Testis (tissue), 3 donors: Measurements from ENCODE around the gene FBF1. TPM values are rescaled to one million over a fixed set of nuclear protein-coding genes. Genes with fewer than 3 reads are reported as not detected.

Source experiments
- DNase-seq: peaks from one replicate; pipeline ENCODE4 v3.0.0-alpha.2; 2019
- H3K27ac ChIP-seq, 2 donors: fragments of 200-600 bp; sonication (generic); one replicate each; pipeline ENCODE4 v1.5.1; 2019
- H3K27me3 ChIP-seq: fragments of 200-600 bp; sonication (generic); one replicate; pipeline ENCODE4 v1.5.1; 2019
- H3K36me3 ChIP-seq: fragments of 200-600 bp; sonication (generic); one replicate; pipeline ENCODE4 v1.5.1; 2017; ENCODE audit warnings: low read depth; ENCODE audit errors: missing control alignments
- H3K4me1 ChIP-seq: fragments of 200-600 bp; sonication (generic); one replicate; pipeline ENCODE4 v1.5.1; 2019
- H3K4me3 ChIP-seq, 2 donors: fragments of 200-600 bp; sonication (generic); one replicate each; pipeline ENCODE4 v1.5.1; 2017 to 2019
- H3K9me3 ChIP-seq: fragments of 200-600 bp; sonication (generic); one replicate; pipeline ENCODE4 v1.5.1; 2017
- POLR2A ChIP-seq: fragments of 450-650 bp; IDR thresholded peaks from one replicate; pipeline ENCODE4 v1.6.1; 2017; ENCODE audit warnings: antibody characterized with exemption, mild to moderate bottlenecking, moderate library complexity
- WGBS, 2 donors: methylation state at CpG; one replicate each; pipeline ENCODE4 v1.1.5; 2018; 5-methylcytosine and 5-hydroxymethylcytosine counted together
- intact Hi-C: fragments of 100-400 bp; cut with DNase I; formaldehyde crosslinking; loops from one replicate; pipeline ENCODE4 v1.15.1; 2023; ENCODE audit warnings: low total_unique reads
- polyA plus RNA-seq: library from polyadenylated mRNA; stranded (reverse); fragments of 350-450 nt; fragmentation: Illumina TruSeq; extraction: RNeasy Lipid Tissue Mini Kit (QIAGEN cat#74804); gene quantifications from one replicate; pipeline ENCODE4 v1.2.3, GENCODE V29; 2014; ENCODE audit warnings: low read depth, low replicate concordance; ENCODE audit not compliant: insufficient read depth
- total RNA-seq, 2 donors: library from RNA; depleted of rRNA; stranded (reverse); fragments of >200 nt; gene quantifications; one replicate each; pipeline ENCODE4 v1.2.3, GENCODE V29; 2016
- TF ChIP-seq, protein P1 (sequence below), 3 experiments: fragments of 450-650 bp in 2 of 3; fragments of 200-600 bp in 1 of 3; sonication (generic) in 1 of 3; IDR thresholded peaks; one replicate each; pipeline ENCODE4 v1.5.1; 2016 to 2019; ENCODE audit warnings: antibody characterized with exemption in 3 of 3, mild to moderate bottlenecking in 2 of 3, moderate library complexity in 1 of 3

Gene FBF1
- total and polyA plus RNA-seq, 3 donors from 2014 or later: 81.1 to 119 (median 85.4) TPM

DNA sequence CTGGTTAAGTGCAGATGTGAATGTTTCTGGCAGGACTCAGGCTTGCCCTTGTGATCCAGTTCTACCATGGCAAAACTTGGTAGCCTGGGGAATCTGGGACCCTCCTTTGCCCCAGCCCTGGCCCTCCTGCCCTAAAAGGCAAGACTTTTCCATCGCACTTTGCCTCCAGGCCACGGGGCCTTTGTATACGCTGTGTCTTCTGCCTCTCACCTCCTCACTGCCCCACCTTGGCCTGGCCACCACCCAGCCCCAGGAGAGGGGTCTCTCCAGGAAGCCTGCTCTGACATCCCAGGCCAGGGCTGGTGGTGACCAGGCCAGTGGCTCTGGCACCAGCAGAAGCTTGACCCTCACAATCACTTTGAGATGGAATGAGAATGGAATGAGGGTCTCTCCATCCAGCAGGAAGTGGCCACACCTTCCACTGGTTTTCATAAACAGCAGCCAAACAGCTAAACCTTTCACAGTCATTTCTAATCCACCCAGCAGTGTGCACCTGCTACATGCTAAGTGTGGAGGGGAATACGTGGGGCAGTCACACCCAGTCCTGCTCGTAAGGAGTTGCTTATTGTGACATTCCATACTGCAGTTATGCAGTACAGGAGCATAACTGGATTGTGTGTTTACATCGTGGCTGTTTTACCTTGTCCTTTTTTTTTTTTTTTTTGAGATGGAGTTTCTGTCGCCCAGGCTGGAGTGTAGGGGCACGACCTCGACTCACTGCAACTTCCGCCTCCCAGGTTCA is 34.5 kb downstream of the FBF1 start:
- no peak for TF ChIP-seq POLR2A
- TF ChIP-seq, protein P1, sequence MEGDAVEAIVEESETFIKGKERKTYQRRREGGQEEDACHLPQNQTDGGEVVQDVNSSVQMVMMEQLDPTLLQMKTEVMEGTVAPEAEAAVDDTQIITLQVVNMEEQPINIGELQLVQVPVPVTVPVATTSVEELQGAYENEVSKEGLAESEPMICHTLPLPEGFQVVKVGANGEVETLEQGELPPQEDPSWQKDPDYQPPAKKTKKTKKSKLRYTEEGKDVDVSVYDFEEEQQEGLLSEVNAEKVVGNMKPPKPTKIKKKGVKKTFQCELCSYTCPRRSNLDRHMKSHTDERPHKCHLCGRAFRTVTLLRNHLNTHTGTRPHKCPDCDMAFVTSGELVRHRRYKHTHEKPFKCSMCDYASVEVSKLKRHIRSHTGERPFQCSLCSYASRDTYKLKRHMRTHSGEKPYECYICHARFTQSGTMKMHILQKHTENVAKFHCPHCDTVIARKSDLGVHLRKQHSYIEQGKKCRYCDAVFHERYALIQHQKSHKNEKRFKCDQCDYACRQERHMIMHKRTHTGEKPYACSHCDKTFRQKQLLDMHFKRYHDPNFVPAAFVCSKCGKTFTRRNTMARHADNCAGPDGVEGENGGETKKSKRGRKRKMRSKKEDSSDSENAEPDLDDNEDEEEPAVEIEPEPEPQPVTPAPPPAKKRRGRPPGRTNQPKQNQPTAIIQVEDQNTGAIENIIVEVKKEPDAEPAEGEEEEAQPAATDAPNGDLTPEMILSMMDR (IDR thresholded peaks at IDR 0.05): no peak
- intact Hi-C loops: no loop called here
- Histone ChIP-seq H3K4me1 (peaks cover 19% of the 10 kb centered on the region), H3K27ac (no peak overlapping the region), H3K4me3 (no peak overlapping the region), H3K9me3 (no peaks in the 10 kb centered on the region), H3K36me3 (no peaks in the 10 kb centered on the region), H3K27me3 (no peaks in the 10 kb centered on the region)
- WGBS, 2 donors: 77 to 87% methylated on average over 10 of the region's 10 CpGs
- no peak for DNase-seq

DNA sequence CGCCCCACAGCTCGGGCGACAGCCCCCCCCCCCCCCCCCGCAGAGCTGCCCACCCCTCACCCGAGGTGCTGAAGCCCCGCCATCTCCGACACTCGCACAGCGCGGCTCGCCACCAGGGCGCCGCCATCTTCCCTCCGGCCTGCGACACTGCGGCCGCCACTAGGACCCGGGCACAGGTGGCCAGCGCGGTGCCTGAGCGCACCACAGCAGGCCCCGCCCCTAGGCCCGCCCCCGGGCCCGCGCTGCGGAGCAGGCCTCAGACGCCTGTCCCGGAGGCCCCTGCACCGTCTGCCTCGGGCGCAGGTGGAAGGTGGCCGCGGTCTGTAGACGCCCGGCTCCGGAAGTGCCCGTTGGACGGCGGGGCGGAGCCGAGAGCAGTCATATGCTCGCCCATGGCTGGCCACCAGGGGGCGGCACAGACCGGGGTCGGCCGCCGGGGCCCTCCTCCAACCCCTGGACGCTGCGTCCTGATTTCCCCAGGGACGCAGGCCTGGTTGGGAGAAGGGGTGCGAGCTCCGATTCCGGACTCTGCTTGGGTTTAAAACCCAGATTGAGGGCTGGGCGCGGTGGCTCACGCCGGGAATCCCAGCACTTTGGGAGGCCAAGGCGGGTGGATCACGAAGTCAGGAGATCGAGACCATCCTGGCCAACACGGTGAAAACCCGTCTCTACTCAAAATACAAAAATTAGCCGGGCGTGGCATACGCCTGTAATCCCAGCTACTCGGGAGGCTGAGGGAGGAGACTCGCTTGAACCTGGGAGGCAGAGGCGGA is 35.9 kb downstream of the FBF1 start, which contains the start of gene MRPL38:
TSS of gene MRPL38 (minus strand) at position 136 of the 773 bp plus-strand sequence. CDS start at position 127, 9 bp downstream.
- Histone ChIP-seq H3K4me1 (peaks cover 9% of the 10 kb centered on the region), H3K27ac (peak within 1 kb of the TSS; percentile 75 to 82), H3K27me3 (no peaks in the 10 kb centered on the region), H3K36me3 (no peaks in the 10 kb centered on the region), H3K4me3 (peak within 1 kb of the TSS; percentile 81 to 82), H3K9me3 (no peaks in the 10 kb centered on the region)
- TF ChIP-seq, protein P1 (IDR thresholded peaks at IDR 0.05): peak; percentile 99 to 100 (median 100)
- TF ChIP-seq POLR2A: no peak
- intact Hi-C loops: loop anchor here (2.0 kb wide), 1 partner anchor 102 kb away; no protein-coding TSS in a partner anchor
- 2 to 5% methylated on average over 7 to 46 of the region's 69 CpGs for WGBS, 2 donors
- peak; percentile 94 for DNase-seq

DNA sequence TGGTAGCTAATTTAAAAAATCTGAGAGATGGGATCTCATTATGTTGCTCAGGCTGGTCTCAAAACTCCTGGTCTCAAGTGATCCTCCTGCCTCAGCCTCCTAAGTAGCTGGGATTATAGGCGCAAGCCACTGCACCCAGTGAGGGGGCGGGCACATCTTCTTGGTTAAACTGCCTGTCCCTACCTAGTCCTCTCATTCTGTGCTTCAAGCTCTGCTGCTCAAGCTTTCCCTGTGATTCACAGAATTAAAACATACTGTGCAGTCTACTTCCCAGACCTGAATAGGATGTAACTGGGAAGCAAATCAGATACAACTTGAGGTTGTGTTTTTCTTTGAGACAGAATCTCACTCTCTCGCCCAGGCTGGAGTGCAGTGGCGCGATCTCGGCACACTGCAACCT is 38.4 kb downstream of the FBF1 start:
- no peaks in the 10 kb centered on the region for H3K9me3 ChIP-seq
- H3K4me1 ChIP-seq: no peaks in the 10 kb centered on the region
- H3K27me3 ChIP-seq: no peaks in the 10 kb centered on the region
- DNase-seq: no peak
- no peak overlapping the region for H3K27ac ChIP-seq
- TF ChIP-seq, protein P1 (IDR thresholded peaks at IDR 0.05): no peak
- no peak for TF ChIP-seq POLR2A
- no peak overlapping the region for H3K4me3 ChIP-seq
- H3K36me3 ChIP-seq: no peaks in the 10 kb centered on the region
- intact Hi-C loops: no loop called here
- WGBS, 2 donors: 92 to 95% methylated on average over 4 to 6 of the region's 6 CpGs

DNA sequence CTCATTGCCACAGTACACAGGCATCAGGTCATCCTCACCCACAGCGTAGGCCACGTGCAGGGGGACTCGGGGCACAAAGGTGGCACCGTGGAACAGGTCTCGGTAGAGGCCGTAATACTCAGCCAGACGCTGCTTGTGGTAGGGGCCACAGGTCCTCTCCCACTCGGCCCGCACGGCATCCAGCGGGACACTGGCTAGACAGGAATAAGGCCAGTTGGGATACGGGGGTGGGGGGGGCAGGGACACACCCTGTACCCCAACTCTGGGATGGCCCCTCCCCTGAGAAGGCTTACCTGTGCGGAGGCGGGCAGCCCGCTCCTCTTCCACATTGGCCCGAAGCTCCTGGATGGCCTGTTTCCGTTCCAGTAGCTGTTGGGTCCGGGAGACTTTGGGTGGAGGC is 39.1 kb downstream of the FBF1 start:
- TF ChIP-seq POLR2A: no peak
- TF ChIP-seq, protein P1 (IDR thresholded peaks at IDR 0.05): no peak
- Histone ChIP-seq H3K4me3 (no peak overlapping the region), H3K27me3 (no peaks in the 10 kb centered on the region), H3K36me3 (no peaks in the 10 kb centered on the region), H3K9me3 (no peaks in the 10 kb centered on the region), H3K27ac (no peak overlapping the region), H3K4me1 (peaks cover 3% of the 10 kb centered on the region)
- intact Hi-C loops: no loop called here
- no peak for DNase-seq
- WGBS, 2 donors: 87 to 92% methylated on average over 14 to 18 of the region's 18 CpGs
